K562 (cell line): ENCODE measurements around the gene PIWIL1.

Source experiments
- CTCF ChIP-seq, 3 experiments: IDR thresholded peaks in 2 of 3; conservative IDR thresholded peaks in 1 of 3; 2 replicates each; pipeline ENCODE4 v1.5.1; 2011 to 2012; ENCODE audit warnings: low read length in 3 of 3, mild to moderate bottlenecking in 3 of 3, control low read depth in 2 of 3, improper control_type of control experiment in 1 of 3, inconsistent platforms in 1 of 3, low read depth in 1 of 3, mixed read lengths in 1 of 3, moderate library complexity in 1 of 3; ENCODE audit not compliant: insufficient read depth in 2 of 3
- RBBP5 ChIP-seq: fragments of 200-600 bp; sonication (generic); IDR thresholded peaks from 2 replicates; pipeline ENCODE4 v1.6.1; 2012; ENCODE audit warnings: borderline replicate concordance, mild to moderate bottlenecking, low read length, control low read depth, inconsistent platforms; ENCODE audit not compliant: insufficient read depth, poor library complexity, severe bottlenecking

- TF ChIP-seq CTCF (IDR thresholded peaks at IDR 0.05 in 2 of 3, conservative IDR thresholded peaks at IDR 0.05 in 1 of 3; ENCODE audit: insufficient read depth in 2 of 3, low read depth in 1 of 3, low read length in 3 of 3) (no peak), RBBP5 (no peak)
Measured at GRCh38 chr12:130337488-130338303, at the start of gene PIWIL1.
